CD4-positive, alpha-beta T cell (primary cell): ENCODE measurements around the gene LAMC2. TPM values are rescaled to one million over a fixed set of nuclear protein-coding genes. Genes with fewer than 3 reads are reported as not detected.

Experiments used
- ATAC-seq: fragments of 200-7000 bp; cut with Tn5 transposase; one replicate; pipeline ENCODE4 v1.10.0; 2022; ENCODE audit warnings: mild to moderate bottlenecking; ENCODE audit not compliant: poor library complexity
- CTCF ChIA-PET: fragments of 350-600 bp; sonication (Branson Sonifier 250); formaldehyde crosslinking; loops from one replicate; lab custom pipeline; 2021; ENCODE audit warnings: antibody characterized with exemption, inconsistent platforms; lab: Charles Lee
- POLR2A ChIA-PET: fragments of 350-600 bp; sonication (Branson Sonifier 250); formaldehyde crosslinking; loops from one replicate; lab custom pipeline; 2021; ENCODE audit warnings: antibody characterized with exemption, inconsistent platforms; lab: Charles Lee
- DNase-seq, 14 experiments: peaks; one replicate each; pipeline ENCODE4 v3.0.0-alpha.2; 2013 to 2020; ENCODE audit warnings: mixed read lengths in 2 of 14
- H3K27ac ChIP-seq, 2 donors: one replicate each; pipeline versions ENCODE4 v1.5.1 to v1.7.0; 2013; ENCODE audit warnings: low read length in 2 of 2, low read depth in 1 of 2, mild to moderate bottlenecking in 1 of 2
- H3K27me3 ChIP-seq, 2 experiments: 1 replicate in 1 of 2; 2 replicates in 1 of 2; pipeline versions ENCODE4 v1.6.1 to v1.7.0; 2013; ENCODE audit warnings: low read length in 2 of 2, control low read depth in 1 of 2, mild to moderate bottlenecking in 1 of 2, moderate library complexity in 1 of 2; ENCODE audit not compliant: insufficient read depth in 2 of 2, control insufficient read depth in 1 of 2
- H3K36me3 ChIP-seq: one replicate; pipeline ENCODE4 v1.6.1; 2013; ENCODE audit warnings: low read length, control low read depth; ENCODE audit not compliant: insufficient read depth
- H3K4me1 ChIP-seq: one replicate; pipeline ENCODE4 v1.6.1; 2013; ENCODE audit warnings: low read length, control low read depth; ENCODE audit not compliant: insufficient read depth
- H3K4me3 ChIP-seq: one replicate; pipeline ENCODE4 v1.5.1; 2013; ENCODE audit warnings: mild to moderate bottlenecking, low read length, moderate library complexity
- H3K9me3 ChIP-seq, 2 experiments: 1 replicate in 1 of 2; 2 replicates in 1 of 2; pipeline versions ENCODE4 v1.6.1 to v1.7.0; 2013; ENCODE audit warnings: low read length in 2 of 2, mild to moderate bottlenecking in 2 of 2, control low read depth in 1 of 2, moderate library complexity in 1 of 2; ENCODE audit not compliant: control insufficient read depth in 1 of 2, insufficient read depth in 1 of 2
- H3K27ac Mint-ChIP-seq: one replicate; pipeline ENCODE4 v1.8.0; 2020; ENCODE audit warnings: mixed read lengths
- H3K27me3 Mint-ChIP-seq: one replicate; pipeline ENCODE4 v1.8.0; 2021; ENCODE audit warnings: mixed read lengths
- H3K36me3 Mint-ChIP-seq: one replicate; pipeline ENCODE4 v1.8.0; 2021; ENCODE audit warnings: low read depth, mixed read lengths
- H3K4me1 Mint-ChIP-seq: one replicate; pipeline ENCODE4 v1.8.0; 2021; ENCODE audit warnings: low read depth, mixed read lengths
- H3K4me3 Mint-ChIP-seq: one replicate; pipeline ENCODE4 v1.8.0; 2020; ENCODE audit warnings: mild to moderate bottlenecking, mixed read lengths
- H3K9me3 Mint-ChIP-seq: one replicate; pipeline ENCODE4 v1.8.0; 2020; ENCODE audit warnings: mixed read lengths
- CTCF ChIP-seq: fragments of 200-600 bp; IDR thresholded peaks from one replicate; pipeline ENCODE4 v1.8.0; 2022; ENCODE audit warnings: antibody characterized with exemption, mild to moderate bottlenecking
- intact Hi-C, 2 experiments: fragments of 100-400 bp; cut with DNase I in 1 of 2; cut with micrococcal nuclease in 1 of 2; formaldehyde crosslinking; loops; one replicate each; pipeline versions ENCODE4 v1.15.1 to v1.9.0; 2023 to 2025; cut with DNase I, micrococcal nuclease
- total RNA-seq, 174 experiments: library from RNA in 2 of 174; stranded (reverse) in 2 of 174; gene quantifications; one replicate each; pipeline ENCODE4 v1.2.3 and lab custom pipeline; 2021 to 2026

The LAMC2 gene
- total RNA-seq, 2 experiments from 2014 or later = not detected

- peaks cover 0 to 7% of the 10 kb centered on the region in 2 experiments for H3K9me3 ChIP-seq
- Mint-ChIP-seq H3K27ac (no peak overlapping the region), H3K36me3 (no peaks in the 10 kb centered on the region), H3K27me3 (peaks cover 30% of the 10 kb centered on the region), H3K4me1 (no peaks in the 10 kb centered on the region), H3K9me3 (no peaks in the 10 kb centered on the region), H3K4me3 (no peak overlapping the region)
- ATAC-seq = no peak
- intact Hi-C loops = no loop called here
- H3K4me3 ChIP-seq = no peak overlapping the region
- H3K36me3 ChIP-seq = no peaks in the 10 kb centered on the region
- TF ChIP-seq CTCF = no peak
- no peak overlapping the region for H3K27ac ChIP-seq
- POLR2A ChIA-PET = no interaction called here
- H3K27me3 ChIP-seq = peaks cover 0 to 2% of the 10 kb centered on the region in 2 experiments
- no peaks in the 10 kb centered on the region for H3K4me1 ChIP-seq
- no peak for DNase-seq
- CTCF ChIA-PET = no interaction called here
Observed at GRCh38 chr1:183248989-183249691, 63.1 kb downstream of the LAMC2 start.

- H3K4me1 Mint-ChIP-seq = no peaks in the 10 kb centered on the region
- H3K27ac ChIP-seq = no peak overlapping the region
- H3K27me3 Mint-ChIP-seq = peaks cover 33% of the 10 kb centered on the region
- H3K9me3 ChIP-seq = peaks cover 0 to 7% of the 10 kb centered on the region in 2 experiments
- H3K27me3 ChIP-seq = peaks cover 0 to 2% of the 10 kb centered on the region in 2 experiments
- H3K4me1 ChIP-seq = no peaks in the 10 kb centered on the region
- H3K9me3 Mint-ChIP-seq = no peaks in the 10 kb centered on the region
- no peak for TF ChIP-seq CTCF
- DNase-seq (no peak), ATAC-seq (no peak)
- H3K27ac Mint-ChIP-seq = no peak overlapping the region
- H3K4me3 Mint-ChIP-seq = no peak overlapping the region
- no peak overlapping the region for H3K4me3 ChIP-seq
- no peaks in the 10 kb centered on the region for H3K36me3 Mint-ChIP-seq
- ChIA-PET CTCF (no interaction called here), POLR2A (no interaction called here)
- intact Hi-C loops = no loop called here
- H3K36me3 ChIP-seq = no peaks in the 10 kb centered on the region
Observed at GRCh38 chr1:183249941-183250452, 63.9 kb downstream of the LAMC2 start.

- intact Hi-C loops = no loop called here
- no peaks in the 10 kb centered on the region for H3K4me1 ChIP-seq
- no peak for DNase-seq
- ATAC-seq = no peak
- H3K36me3 ChIP-seq = no peaks in the 10 kb centered on the region
- POLR2A ChIA-PET = no interaction called here
- H3K4me3 Mint-ChIP-seq = no peak overlapping the region
- H3K4me1 Mint-ChIP-seq = no peaks in the 10 kb centered on the region
- no peak for TF ChIP-seq CTCF
- H3K9me3 ChIP-seq = peaks cover 0 to 7% of the 10 kb centered on the region in 2 experiments
- H3K36me3 Mint-ChIP-seq = no peaks in the 10 kb centered on the region
- no peak overlapping the region for H3K27ac Mint-ChIP-seq
- no peak overlapping the region for H3K4me3 ChIP-seq
- H3K27me3 Mint-ChIP-seq = peaks cover 36% of the 10 kb centered on the region
- CTCF ChIA-PET = no interaction called here
- H3K27me3 ChIP-seq = no peaks in the 10 kb centered on the region
- no peaks in the 10 kb centered on the region for H3K9me3 Mint-ChIP-seq
- no peak overlapping the region for H3K27ac ChIP-seq
Observed at GRCh38 chr1:183251101-183251958, 65.3 kb downstream of the LAMC2 start.
